VCaP (cell line): ENCODE results near the gene SLC29A4.

Source experiments
- H3K27ac ChIP-seq: fragments of 450-650 bp; 2 replicates; pipeline ENCODE4 v1.5.1; 2017
- CTCF ChIP-seq: fragments of 450-650 bp; conservative IDR thresholded peaks from 2 replicates; pipeline ENCODE4 v1.5.1; 2017; ENCODE audit warnings: mild to moderate bottlenecking, moderate library complexity

SLC29A4 gene

DNA sequence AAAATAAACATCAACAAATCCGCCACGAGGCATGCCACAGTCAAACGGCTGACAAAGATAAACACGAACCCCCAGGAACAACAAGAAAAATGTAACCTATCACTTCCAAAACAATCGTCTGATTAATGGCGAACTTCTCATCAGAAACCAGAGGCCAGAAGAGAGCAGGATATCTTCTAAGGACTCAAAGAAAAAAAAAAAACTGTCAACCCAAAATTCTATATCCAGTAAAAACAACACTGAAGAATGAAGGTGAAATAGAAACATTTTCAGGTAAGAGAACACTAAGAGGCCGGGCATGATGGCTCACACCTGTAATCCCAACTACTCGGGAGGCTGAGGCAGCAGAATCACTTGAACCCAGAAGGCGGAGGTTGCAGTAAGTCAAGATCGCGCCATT is 54.3 kb downstream of the SLC29A4 start:
- no peak overlapping the region for H3K27ac ChIP-seq
- no peak for TF ChIP-seq CTCF

GRCh38 chr7:5339955-5340354 is 57.2 kb downstream of the SLC29A4 start:
- H3K27ac ChIP-seq: no peak overlapping the region
- no peak for TF ChIP-seq CTCF

- no peak overlapping the region for H3K27ac ChIP-seq
- no peak for TF ChIP-seq CTCF
Measured at GRCh38 chr7:5342631-5343030, 59.9 kb downstream of the SLC29A4 start.

GRCh38 chr7:5343884-5344283 is 61.1 kb downstream of the SLC29A4 start:
- TF ChIP-seq CTCF: no peak
- no peak overlapping the region for H3K27ac ChIP-seq

DNA sequence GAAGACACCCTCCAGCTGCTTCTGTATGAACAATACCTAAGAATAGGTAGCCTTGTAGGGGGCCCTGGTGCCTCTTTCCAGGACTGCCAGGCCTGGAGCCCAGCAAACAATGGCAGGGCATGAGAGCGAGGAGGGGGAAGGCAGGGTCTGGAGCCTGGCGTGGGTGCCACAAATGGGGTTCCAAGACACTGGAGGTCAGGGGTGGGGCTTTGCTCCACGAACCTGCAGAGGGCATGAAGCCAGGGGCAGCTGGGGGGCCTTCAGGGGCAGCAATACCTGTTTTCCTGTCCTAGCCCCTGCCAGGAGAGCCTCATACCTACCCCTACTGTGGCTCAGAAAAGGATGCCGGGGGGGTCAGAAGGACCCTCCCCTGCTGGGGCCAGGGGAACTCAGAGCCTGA is 61.6 kb downstream of the SLC29A4 start:
- no peak overlapping the region for H3K27ac ChIP-seq
- TF ChIP-seq CTCF: no peak

GRCh38 chr7:5345171-5345570 is 62.4 kb downstream of the SLC29A4 start:
- no peak for TF ChIP-seq CTCF
- H3K27ac ChIP-seq: no peak overlapping the region

GRCh38 chr7:5345671-5346070 is 62.9 kb downstream of the SLC29A4 start:
- H3K27ac ChIP-seq: no peak overlapping the region
- TF ChIP-seq CTCF: no peak
